ENCODE results near the gene RAB35. TPM values are rescaled to one million over a fixed set of nuclear protein-coding genes. Genes with fewer than 3 reads are reported as not detected.

Gene RAB35
- total RNA-seq, 1 experiment from 2014 or later: 57.1 TPM

DNA sequence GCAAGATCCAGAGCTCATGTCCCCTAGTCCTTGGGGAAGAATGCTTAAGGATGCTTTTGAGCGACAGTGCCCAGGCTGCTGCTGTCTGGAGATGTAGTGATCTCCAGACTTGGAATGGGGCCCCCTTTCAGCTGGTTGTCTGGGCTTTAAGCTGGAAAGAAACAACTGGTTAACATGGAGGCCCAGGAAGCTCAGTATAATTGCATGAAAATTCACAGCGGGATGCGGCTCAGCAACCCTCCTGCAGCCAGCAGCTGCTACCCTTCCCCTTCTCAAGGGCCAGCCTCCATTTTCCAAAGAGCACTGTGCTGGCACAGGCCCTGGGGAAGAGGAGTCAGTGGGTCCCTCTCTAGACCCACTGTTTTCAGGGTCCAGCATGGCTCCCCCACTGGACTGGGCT lies 26.3 kb downstream of the RAB35 start:
- no peak for DNase-seq (ENCODE audit: low read depth, low spot score)
- Histone ChIP-seq H3K79me2 (ENCODE audit: insufficient read depth, low read length) (no peaks in the 10 kb centered on the region), H3K9ac (ENCODE audit: low read length) (no peak overlapping the region), H3K27ac (ENCODE audit: low read depth, low read length) (no peak overlapping the region), H4K20me1 (ENCODE audit: insufficient read depth) (no peaks in the 10 kb centered on the region), H2AFZ (ENCODE audit: low read depth, low read length, poor library complexity, severe bottlenecking) (no peak overlapping the region), H3K4me2 (ENCODE audit: low read length) (no peak overlapping the region), H3K27me3 (ENCODE audit: insufficient read depth, low read length) (no peaks in the 10 kb centered on the region), H3K9me2 (ENCODE audit: insufficient read depth) (no peaks in the 10 kb centered on the region), H3K4me1 (ENCODE audit: control insufficient read depth in 1 of 2, insufficient read depth in 2 of 2, low read length in 2 of 2) (peaks cover 18 to 21% of the 10 kb centered on the region in 2 experiments), H3K4me3 (replicated peaks in 1 of 2; ENCODE audit: low read depth in 1 of 2, low read length in 2 of 2) (no peak overlapping the region), H3K36me3 (ENCODE audit: control insufficient read depth in 1 of 2, insufficient read depth in 2 of 2, low read length in 2 of 2) (no peaks in the 10 kb centered on the region; a peak in 1 of 4 replicates), H3K9me3 (ENCODE audit: control insufficient read depth in 1 of 2, insufficient read depth in 1 of 2, low read depth in 1 of 2, low read length in 2 of 2) (no peaks in the 10 kb centered on the region)
- no peak for ATAC-seq
- intact Hi-C loops (cut with micrococcal nuclease): no loop called here
- ChIA-PET RAD21 (ENCODE audit: low non-redundant PET in 1 of 2, low total read pairs in 2 of 2, uncharacterized antibody in 2 of 2, unreplicated experiment in 2 of 2) (no interaction called here), POLR2A (interaction anchor here (1.4 kb wide), 1 partner anchor 111 kb away, joined by 3 read pairs; the partner anchor contains the start of gene RPLP0), CTCF (no interaction called here)
- BruUV-seq (replicated peaks): no TSS peak
- TF ChIP-seq, protein P1, sequence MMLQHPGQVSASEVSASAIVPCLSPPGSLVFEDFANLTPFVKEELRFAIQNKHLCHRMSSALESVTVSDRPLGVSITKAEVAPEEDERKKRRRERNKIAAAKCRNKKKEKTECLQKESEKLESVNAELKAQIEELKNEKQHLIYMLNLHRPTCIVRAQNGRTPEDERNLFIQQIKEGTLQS (IDR thresholded peaks at IDR 0.05): no peak
- TF ChIP-seq SRF (IDR thresholded peaks at IDR 0.05; ENCODE audit: low read depth) (no peak), POLR2AphosphoS5 (IDR thresholded peaks at IDR 0.05; ENCODE audit: low read depth, low read length) (no peak), FOSL1 (IDR thresholded peaks at IDR 0.05; ENCODE audit: low read depth) (no peak)
- TF ChIP-seq, protein P2, sequence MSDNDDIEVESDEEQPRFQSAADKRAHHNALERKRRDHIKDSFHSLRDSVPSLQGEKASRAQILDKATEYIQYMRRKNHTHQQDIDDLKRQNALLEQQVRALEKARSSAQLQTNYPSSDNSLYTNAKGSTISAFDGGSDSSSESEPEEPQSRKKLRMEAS (IDR thresholded peaks at IDR 0.05): no peak

DNA sequence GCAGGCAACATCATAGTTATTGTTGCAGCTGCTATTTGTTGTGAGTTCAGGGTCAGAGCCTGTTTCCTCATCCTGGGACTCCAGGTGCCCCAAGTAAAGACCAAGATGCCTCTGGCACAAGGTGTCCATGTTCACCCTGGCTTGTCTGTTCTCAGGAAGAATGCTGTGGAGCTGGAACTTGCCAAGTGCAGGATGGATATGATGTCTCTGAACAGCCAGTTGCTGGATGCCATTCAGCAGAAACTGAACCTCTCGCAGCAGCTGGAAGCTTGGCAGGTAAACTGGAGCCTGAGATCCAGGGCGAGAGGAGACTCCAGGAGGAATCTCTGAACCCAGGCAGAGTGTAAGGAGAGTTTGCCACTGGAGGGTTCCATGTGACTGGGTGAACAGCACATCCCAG lies 26.8 kb downstream of the RAB35 start:
- intact Hi-C loops (cut with micrococcal nuclease): no loop called here
- H3K4me1 ChIP-seq (ENCODE audit: control insufficient read depth in 1 of 2, insufficient read depth in 2 of 2, low read length in 2 of 2): peaks cover 18 to 21% of the 10 kb centered on the region in 2 experiments
- no peaks in the 10 kb centered on the region for H3K79me2 ChIP-seq (ENCODE audit: insufficient read depth, low read length)
- H3K4me3 ChIP-seq (replicated peaks in 1 of 2; ENCODE audit: low read depth in 1 of 2, low read length in 2 of 2): no peak overlapping the region
- no TSS peak for BruUV-seq (replicated peaks)
- DNase-seq (ENCODE audit: low read depth, low spot score) (no peak), ATAC-seq (no peak)
- no peak overlapping the region for H3K27ac ChIP-seq (ENCODE audit: low read depth, low read length)
- no peaks in the 10 kb centered on the region for H3K9me3 ChIP-seq (ENCODE audit: control insufficient read depth in 1 of 2, insufficient read depth in 1 of 2, low read depth in 1 of 2, low read length in 2 of 2)
- no peak overlapping the region for H2AFZ ChIP-seq (ENCODE audit: low read depth, low read length, poor library complexity, severe bottlenecking)
- RAD21 ChIA-PET (ENCODE audit: low non-redundant PET in 1 of 2, low total read pairs in 2 of 2, uncharacterized antibody in 2 of 2, unreplicated experiment in 2 of 2): no interaction called here
- H3K4me2 ChIP-seq (ENCODE audit: low read length): no peak overlapping the region
- H3K36me3 ChIP-seq (ENCODE audit: control insufficient read depth in 1 of 2, insufficient read depth in 2 of 2, low read length in 2 of 2): no peaks in the 10 kb centered on the region; a peak in 1 of 4 replicates
- H3K9me2 ChIP-seq (ENCODE audit: insufficient read depth): no peaks in the 10 kb centered on the region
- H3K27me3 ChIP-seq (ENCODE audit: insufficient read depth, low read length): no peaks in the 10 kb centered on the region
- no peak overlapping the region for H3K9ac ChIP-seq (ENCODE audit: low read length)
- H4K20me1 ChIP-seq (ENCODE audit: insufficient read depth): no peaks in the 10 kb centered on the region
- TF ChIP-seq ELF1 (IDR thresholded peaks at IDR 0.05; ENCODE audit: borderline replicate concordance, low read depth) (no peak), RAD21 (IDR thresholded peaks at IDR 0.05; ENCODE audit: low read depth) (no peak), CBX3 (IDR thresholded peaks at IDR 0.05; ENCODE audit: low read depth) (no peak)
- TF ChIP-seq, protein P3, sequence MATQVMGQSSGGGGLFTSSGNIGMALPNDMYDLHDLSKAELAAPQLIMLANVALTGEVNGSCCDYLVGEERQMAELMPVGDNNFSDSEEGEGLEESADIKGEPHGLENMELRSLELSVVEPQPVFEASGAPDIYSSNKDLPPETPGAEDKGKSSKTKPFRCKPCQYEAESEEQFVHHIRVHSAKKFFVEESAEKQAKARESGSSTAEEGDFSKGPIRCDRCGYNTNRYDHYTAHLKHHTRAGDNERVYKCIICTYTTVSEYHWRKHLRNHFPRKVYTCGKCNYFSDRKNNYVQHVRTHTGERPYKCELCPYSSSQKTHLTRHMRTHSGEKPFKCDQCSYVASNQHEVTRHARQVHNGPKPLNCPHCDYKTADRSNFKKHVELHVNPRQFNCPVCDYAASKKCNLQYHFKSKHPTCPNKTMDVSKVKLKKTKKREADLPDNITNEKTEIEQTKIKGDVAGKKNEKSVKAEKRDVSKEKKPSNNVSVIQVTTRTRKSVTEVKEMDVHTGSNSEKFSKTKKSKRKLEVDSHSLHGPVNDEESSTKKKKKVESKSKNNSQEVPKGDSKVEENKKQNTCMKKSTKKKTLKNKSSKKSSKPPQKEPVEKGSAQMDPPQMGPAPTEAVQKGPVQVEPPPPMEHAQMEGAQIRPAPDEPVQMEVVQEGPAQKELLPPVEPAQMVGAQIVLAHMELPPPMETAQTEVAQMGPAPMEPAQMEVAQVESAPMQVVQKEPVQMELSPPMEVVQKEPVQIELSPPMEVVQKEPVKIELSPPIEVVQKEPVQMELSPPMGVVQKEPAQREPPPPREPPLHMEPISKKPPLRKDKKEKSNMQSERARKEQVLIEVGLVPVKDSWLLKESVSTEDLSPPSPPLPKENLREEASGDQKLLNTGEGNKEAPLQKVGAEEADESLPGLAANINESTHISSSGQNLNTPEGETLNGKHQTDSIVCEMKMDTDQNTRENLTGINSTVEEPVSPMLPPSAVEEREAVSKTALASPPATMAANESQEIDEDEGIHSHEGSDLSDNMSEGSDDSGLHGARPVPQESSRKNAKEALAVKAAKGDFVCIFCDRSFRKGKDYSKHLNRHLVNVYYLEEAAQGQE (IDR thresholded peaks at IDR 0.05; ENCODE audit: low read depth): no peak
- CTCF ChIA-PET: no interaction called here
- POLR2A ChIA-PET: interaction anchor here (1.4 kb wide), 1 partner anchor 111 kb away, joined by 3 read pairs; the partner anchor contains the start of gene RPLP0
